ENCODE results near the gene JCAD. TPM values are rescaled to one million over a fixed set of nuclear protein-coding genes. Genes with fewer than 3 reads are reported as not detected.

The JCAD gene
- total RNA-seq, 1 experiment from 2014 or later: 0.77 TPM

- Histone ChIP-seq H3K4me2 (ENCODE audit: insufficient read depth, insufficient read length, low read length) (no peak overlapping the region), H4K20me1 (ENCODE audit: control insufficient read depth, insufficient read depth, insufficient read length) (no peaks in the 10 kb centered on the region), H2BK5ac (ENCODE audit: insufficient read length, low read length) (no peak overlapping the region), H3K27me3 (ENCODE audit: insufficient read depth, low read length) (no peaks in the 10 kb centered on the region), H3K9ac (ENCODE audit: extremely low read depth, insufficient read length, low read length) (no peak overlapping the region), H2BK15ac (ENCODE audit: low read depth, low read length) (no peak overlapping the region), H3K14ac (ENCODE audit: insufficient read depth, low read length) (no peak overlapping the region), H3K56ac (ENCODE audit: insufficient read length, low read depth, low read length) (no peak overlapping the region), H4K8ac (replicated peaks; ENCODE audit: insufficient read length, low read depth, low read length) (no peak overlapping the region), H3K23me2 (ENCODE audit: insufficient read length, low read depth, low read length, poor library complexity, severe bottlenecking) (no peaks in the 10 kb centered on the region), H4K91ac (ENCODE audit: insufficient read length, low read depth, low read length) (no peak overlapping the region), H2BK20ac (ENCODE audit: low read depth, low read length, poor library complexity, severe bottlenecking) (no peak overlapping the region), H3K9me3 (ENCODE audit: control insufficient read depth, low read depth, low read length) (no peaks in the 10 kb centered on the region), H3K18ac (ENCODE audit: insufficient read length, low read depth, low read length) (no peak overlapping the region), H3K27ac (ENCODE audit: insufficient read length, low read depth, low read length) (no peak overlapping the region), H2BK120ac (ENCODE audit: low read depth, low read length, poor library complexity, severe bottlenecking) (no peak overlapping the region), H3K4ac (ENCODE audit: low read depth, low read length) (no peak overlapping the region), H2AK5ac (ENCODE audit: insufficient read length, low read length) (no peak overlapping the region), H3T11ph (ENCODE audit: low read length) (no peak overlapping the region), H3K23ac (ENCODE audit: insufficient read length, low read depth, low read length) (no peak overlapping the region), H2BK12ac (ENCODE audit: insufficient read length, low read depth, low read length) (no peak overlapping the region), H2AFZ (ENCODE audit: low read length) (no peak overlapping the region), H3K79me1 (ENCODE audit: insufficient read depth, low read depth, low read length, poor library complexity, severe bottlenecking) (no peaks in the 10 kb centered on the region), H3K4me1 (ENCODE audit: insufficient read depth, low read length) (no peaks in the 10 kb centered on the region), H3K79me2 (ENCODE audit: insufficient read depth, low read length) (no peaks in the 10 kb centered on the region), H4K5ac (ENCODE audit: insufficient read length, low read depth, low read length) (no peak overlapping the region)
- Mint-ChIP-seq H3K36me3 (ENCODE audit: insufficient read depth in 1 of 3, low read depth in 3 of 3) (peaks cover 0 to under 1% (median 0%) of the 10 kb centered on the region in 3 experiments; a peak in 1 of 7 replicates), H3K4me1 (peaks cover 15 to 28% of the 10 kb centered on the region in 2 experiments), H3K9me3 (no peaks in the 10 kb centered on the region), H3K27me3 (ENCODE audit: low read depth) (peaks cover 10% of the 10 kb centered on the region), H3K4me3 (no peak overlapping the region), H3K27ac (no peak overlapping the region)
- no peak for TF ChIP-seq CTCF (conservative IDR thresholded peaks at IDR 0.05)
- no peak for DNase-seq
- WGBS (ENCODE audit: extremely low coverage, insufficient read length, low lambda C conversion rate): no CpG with 5 or more reads among the region's 3 CpGs
Measured at GRCh38 chr10:30050411-30050810, 9.0 kb downstream of the JCAD start.
